HG03571 (cell line): ENCODE data around the gene PKNOX2.

Experiments
- ATAC-seq: cut with Tn5 transposase; IDR thresholded peaks from one replicate; pipeline ENCODE4 v1.9.1; 2021; ENCODE audit not compliant: unreplicated experiment

The PKNOX2 gene

DNA sequence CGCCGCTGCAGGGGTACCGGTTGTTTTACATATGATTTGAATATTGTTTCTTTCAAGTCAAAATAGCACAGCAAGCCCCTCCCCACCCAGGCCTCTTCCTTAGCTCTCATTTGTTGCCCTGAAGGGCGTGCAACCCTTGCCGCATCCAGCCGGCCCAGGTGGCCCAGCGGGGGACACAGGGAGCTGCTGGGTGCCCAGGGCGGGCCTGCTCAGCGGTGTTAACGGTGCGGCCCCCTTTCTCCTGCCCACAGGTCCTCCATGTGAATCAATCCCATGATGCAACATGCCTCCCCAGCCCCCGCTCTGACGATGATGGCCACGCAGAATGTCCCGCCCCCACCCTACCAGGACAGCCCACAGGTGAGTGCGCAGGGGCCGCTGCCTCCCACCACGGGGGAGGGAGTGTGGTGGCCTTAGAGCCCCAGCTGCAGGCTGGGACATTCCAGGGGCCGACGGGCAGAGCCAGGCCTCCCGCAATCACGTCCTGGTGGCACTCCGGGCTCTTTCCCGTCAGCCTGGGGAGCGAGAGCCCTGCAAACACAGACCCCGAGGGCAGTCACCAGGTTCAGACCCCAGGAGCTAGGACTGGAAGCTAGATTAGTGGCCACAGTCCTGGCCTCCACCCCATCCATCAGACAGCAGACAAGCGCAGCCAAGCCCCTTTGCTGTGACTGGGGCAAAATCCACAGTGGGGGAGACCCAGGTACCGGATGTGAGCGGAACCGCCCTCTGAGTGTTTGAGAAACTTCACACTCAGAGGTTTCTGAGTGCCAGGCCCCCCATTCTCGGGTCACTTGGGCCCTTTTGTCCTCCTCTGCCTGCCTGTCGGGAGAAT lies 186.7 kb downstream of the PKNOX2 start:
- ATAC-seq, result no peak

GRCh38 chr11:125351868-125352250 lies 187.3 kb downstream of the PKNOX2 start:
- no peak for ATAC-seq

DNA sequence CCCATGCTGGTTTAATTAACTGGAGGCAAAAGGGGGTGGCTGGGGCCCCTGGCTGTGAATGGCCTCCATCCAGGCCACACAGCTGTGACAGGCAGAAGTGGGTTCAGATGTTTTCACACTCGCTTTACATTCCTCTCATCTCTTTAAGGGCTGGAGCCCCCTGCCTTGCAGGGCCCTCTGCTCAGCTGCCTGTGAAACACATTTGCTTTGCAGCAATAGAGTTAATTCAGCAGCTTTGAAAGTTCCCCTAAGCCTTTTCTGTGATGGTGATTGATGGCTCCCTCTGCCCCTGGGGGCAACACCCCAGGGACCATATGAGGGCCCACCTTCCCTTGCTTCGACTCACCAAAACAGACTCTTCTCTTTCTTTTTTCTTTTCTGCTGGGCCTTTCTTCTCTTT lies 192.2 kb downstream of the PKNOX2 start:
- no peak for ATAC-seq

GRCh38 chr11:125357551-125357950 lies 193.0 kb downstream of the PKNOX2 start:
- no peak for ATAC-seq

- ATAC-seq, result no peak
These were observed 193.8 kb downstream of the PKNOX2 start for GRCh38 chr11:125358254-125358840.

DNA sequence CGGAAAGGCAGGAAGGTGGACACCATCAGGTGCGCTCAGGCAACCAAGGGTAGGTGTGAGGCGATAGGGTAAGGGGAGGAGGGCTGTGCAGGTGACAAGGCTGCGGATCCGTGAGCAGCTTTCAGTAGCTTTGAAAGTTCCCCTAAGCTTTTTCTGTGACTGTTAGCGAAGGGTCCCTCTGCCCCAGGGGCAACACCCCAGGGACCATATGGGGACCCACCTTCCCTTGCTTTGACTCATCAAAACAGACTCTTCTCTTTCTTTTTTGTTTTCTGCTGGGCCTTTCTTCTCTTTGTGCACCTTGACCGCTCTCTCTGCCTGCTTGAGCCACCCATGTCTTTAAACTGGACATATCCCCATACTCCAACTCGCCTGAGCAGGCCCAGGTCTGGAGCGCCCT lies 194.6 kb downstream of the PKNOX2 start:
- ATAC-seq, result no peak

- no peak for ATAC-seq
These were observed 195.5 kb downstream of the PKNOX2 start for GRCh38 chr11:125360066-125360465.

- ATAC-seq, result no peak
These were observed 199.7 kb downstream of the PKNOX2 start for GRCh38 chr11:125364121-125364826.

DNA sequence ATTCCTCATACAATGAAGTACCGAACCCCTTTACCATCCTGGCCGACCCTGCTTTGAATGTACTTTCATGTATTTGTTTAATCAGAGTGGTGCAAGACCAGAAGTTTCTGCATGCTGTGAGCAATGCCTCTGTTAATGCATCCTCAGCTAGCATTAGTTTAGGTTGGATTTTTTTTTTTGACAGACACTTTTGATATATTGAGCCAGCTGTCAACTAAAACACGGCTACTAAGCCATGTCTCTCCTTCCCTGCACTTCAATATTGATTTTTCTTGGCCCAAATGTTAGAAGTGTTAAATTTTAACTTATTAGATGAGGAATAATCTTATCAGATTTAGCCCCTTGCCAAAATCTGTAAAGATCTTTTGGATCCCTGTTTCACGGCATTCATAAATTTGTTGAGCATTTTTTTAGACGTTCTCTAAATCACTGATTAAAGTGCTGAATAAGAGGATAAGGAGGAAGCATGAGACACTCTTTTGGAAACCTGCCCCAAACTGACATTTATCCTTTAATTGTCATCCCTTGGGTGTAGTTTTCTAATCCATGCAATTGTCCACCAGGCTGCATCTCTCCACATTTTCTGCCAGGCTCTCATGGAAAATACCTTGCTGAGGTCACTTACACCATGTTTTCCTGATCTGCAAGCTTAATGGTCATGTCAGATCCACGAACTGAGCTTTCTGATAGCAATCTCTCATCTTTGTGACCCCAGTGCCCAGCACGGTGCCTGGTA lies 200.8 kb downstream of the PKNOX2 start:
- ATAC-seq, result no peak

DNA sequence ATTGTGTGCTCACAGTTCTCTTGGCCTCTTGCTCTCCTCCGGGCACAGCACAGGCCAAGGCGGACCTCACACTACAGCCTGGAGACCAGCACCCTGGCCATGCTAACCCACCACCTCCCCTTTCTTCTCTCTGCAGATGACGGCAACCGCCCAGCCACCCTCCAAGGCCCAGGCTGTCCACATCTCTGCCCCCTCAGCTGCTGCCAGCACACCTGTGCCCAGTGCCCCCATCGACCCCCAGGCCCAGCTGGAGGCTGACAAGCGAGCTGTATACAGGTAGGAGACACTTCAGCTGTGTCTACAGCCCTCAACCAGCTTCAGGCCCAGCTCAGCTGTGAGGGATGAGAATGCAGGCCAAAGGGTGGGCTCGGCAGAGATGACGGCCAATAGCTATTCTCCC lies 203.2 kb downstream of the PKNOX2 start:
- no peak for ATAC-seq

GRCh38 chr11:125368757-125369156 lies 204.2 kb downstream of the PKNOX2 start:
- no peak for ATAC-seq

- ATAC-seq, result no peak
These were observed 205.3 kb downstream of the PKNOX2 start for GRCh38 chr11:125369808-125370207.

- no peak for ATAC-seq
These were observed 206.2 kb downstream of the PKNOX2 start for GRCh38 chr11:125370561-125371389.

GRCh38 chr11:125371431-125371935 lies 206.9 kb downstream of the PKNOX2 start:
- no peak for ATAC-seq

- no peak for ATAC-seq
These were observed 207.5 kb downstream of the PKNOX2 start for GRCh38 chr11:125372088-125372487.

- ATAC-seq, result no peak
These were observed 208.4 kb downstream of the PKNOX2 start for GRCh38 chr11:125372911-125373310.

DNA sequence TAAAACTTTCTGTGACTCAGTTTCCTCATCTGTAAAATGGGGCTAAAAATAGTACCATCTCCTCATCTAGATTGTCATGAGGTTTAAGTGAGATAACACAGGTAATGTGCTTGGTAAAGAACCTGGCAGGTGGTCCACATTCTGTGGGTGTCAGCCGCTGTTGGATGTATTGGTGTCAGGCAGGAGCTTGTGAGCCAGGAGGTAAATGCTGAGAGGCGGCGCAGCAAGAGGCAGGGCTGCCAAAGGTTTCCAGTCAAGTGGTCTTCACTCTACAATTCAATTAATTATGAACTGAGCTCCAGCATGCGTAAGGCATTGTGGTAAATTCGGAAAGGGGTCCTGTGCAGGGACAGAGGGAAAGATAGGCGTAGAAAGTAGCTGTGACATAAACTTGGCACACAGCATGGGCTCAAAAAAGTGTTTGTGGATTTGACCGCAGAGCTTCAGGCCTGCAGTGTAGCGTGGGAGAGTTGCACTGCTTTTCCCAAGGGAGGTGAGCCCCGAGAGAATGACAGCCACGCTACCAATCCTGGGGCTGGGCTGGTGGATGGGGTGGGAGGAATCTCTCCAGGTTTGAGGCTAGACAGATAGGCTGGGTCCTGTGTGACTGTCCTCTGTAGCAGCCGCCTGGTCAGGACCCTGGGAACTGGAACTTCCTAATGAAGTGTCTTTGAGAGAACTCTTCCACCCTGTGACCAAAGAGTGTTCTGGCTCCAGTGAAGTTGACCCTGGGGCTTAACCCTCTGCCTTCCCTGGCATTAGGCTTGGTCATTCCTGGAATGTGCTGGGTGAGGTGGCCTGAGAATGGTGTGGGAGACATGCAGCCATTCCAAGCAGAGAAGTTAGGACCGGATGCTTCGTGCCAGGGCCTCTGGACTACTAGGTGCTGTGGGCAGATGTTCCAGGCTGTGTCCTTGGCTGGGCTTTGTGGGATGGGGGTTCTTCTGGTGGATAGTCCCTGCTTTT lies 209.2 kb downstream of the PKNOX2 start:
- no peak for ATAC-seq

GRCh38 chr11:125374398-125374797 lies 209.8 kb downstream of the PKNOX2 start:
- no peak for ATAC-seq

DNA sequence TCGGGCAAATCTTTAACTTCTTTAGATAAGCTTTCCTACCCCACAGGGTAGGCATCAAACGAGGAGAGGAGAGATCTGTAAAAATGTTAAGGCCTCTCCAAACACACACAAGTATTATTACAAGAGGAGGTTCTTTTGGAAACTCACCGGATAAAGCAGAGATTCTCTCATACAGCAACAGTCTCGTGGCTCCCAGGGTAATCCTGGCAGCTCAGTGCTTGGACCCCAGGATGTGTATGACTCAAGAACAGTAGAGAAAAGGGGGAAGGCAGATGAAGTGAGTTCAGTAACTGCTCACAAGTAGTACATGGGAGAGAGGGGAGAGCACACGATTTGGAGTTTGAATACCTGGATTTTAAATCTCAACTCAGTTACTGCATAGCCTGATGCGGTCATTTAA lies 210.6 kb downstream of the PKNOX2 start:
- ATAC-seq, result no peak
